ENCODE measurements around the gene MT1A. TPM values are rescaled to one million over a fixed set of nuclear protein-coding genes. Genes with fewer than 3 reads are reported as not detected.

The MT1A gene
- polyA plus RNA-seq, 1 donor = not detected

DNA sequence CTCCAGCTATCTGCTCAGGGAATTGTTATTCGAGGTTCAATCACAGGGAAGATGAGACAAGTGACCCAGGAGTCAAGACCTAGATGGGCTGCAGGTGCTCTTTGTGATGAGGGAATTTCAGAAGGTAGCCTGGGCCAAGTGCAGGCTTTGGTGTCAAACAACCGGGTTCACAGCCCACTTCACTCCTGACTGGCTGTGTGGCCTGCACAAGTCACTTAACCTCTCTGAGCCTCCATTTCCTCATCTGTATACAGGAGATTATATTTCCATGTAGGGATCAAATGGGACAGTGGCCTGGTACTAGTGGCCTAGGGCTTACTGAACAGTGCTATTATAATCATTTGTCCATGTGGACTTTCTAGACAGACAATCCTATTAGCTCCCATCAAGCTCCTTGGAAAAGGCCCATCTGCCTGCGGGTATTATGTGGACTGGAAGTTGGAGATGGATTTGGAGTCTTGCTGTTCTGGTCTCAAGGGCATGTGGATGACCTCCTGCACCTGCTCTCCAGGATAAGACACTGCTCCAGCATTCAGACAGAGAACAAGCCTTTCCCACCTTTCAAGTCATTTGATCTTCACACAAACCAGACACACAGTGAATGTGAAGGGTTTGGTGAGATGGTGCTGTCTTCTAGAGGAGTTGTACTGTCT lies 40.7 kb downstream of the MT1A start:
- DNase-seq (ENCODE audit: low read depth) = no peak

DNA sequence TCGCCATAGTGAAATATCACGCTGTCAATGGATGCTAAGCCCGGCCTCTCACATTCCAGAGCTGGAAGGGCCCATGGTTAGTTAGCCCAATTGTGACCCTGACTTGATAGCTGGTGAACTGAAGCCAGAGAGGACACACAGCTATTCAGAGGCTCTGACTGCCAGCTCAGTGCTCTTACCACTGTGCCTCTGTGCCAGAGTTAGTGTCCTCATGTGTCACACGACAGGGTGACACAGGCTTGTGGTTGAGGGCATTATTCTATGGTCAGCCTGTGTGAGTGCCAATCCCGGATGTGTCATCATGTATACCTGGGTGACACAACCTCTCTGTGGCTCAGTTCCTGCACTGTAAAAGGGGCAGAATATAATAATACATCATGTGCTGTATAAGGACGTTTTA lies 41.4 kb downstream of the MT1A start:
- no peak for DNase-seq (ENCODE audit: low read depth)

DNA sequence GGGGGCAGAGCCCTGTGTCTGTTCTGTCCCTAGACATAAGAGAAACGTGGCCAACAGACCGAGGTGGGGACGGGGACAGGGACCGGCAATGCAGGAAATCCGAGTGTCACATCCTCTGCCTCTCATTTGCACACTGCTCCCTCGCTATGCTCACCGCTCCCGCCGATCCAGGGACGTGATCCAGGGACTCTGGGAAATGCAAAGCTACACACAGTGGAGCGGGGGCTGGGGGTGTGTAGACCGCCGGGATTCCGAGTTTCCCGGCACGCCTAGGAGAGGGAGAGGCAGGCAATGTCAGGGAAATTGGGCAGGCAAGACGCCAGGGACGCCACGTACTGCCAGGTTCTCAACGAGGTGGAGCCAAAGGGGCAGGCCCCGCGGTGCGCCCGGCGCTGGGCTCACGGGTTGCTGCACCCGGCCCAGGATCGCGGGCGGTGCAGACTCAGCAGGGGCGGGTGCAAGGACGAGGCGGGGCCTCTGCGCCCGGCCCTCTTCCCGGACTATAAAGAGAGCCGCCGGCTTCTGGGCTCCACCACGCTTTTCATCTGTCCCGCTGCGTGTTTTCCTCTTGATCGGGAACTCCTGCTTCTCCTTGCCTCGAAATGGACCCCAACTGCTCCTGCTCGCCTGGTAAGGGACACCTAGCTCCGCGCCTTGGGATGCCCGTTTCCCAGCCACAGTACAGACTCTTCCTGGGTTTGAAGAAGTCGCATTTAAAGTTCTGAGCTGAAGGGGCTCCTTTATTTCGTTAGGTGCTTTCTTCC lies 43.7 kb downstream of the MT1A start, which contains the start of gene MT1X:
MT1X (plus strand) TSS at position 532 of the 764 bp plus-strand sequence; CDS start at position 603, 71 bp downstream.
- DNase-seq (ENCODE audit: low read depth) = peak; percentile 47

DNA sequence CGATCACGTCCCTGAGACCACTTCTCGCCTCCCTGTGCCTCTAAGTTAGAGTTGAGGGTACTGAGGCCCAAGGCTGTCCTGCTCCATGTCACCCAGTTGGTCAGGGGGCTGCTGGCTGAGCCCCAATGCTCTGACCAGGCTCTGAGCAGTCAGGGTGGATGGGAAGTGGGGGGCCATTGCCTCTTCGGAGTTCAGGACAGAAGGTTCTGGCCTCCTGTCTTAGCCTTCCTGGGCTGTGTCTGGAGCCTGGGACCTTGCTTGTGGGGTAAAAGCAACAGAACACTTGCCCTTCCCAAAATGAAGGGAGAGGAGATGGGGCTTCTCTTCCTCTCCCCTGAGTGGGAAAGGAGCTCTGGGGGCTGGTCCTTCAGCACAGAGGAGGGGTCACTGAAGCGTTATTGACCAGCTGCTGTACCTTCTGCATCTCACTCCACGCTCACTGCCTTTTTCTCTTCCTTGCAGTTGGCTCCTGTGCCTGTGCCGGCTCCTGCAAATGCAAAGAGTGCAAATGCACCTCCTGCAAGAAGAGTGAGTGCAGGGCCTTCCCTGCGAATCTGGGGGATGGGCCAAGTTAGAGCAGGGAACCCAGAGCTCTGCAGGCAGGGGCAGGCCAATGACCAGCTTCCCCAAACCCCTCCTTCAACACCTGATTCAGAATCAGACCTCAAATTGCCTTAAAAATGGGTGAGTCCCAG lies 44.4 kb downstream of the MT1A start:
- no peak for DNase-seq (ENCODE audit: low read depth)

DNA sequence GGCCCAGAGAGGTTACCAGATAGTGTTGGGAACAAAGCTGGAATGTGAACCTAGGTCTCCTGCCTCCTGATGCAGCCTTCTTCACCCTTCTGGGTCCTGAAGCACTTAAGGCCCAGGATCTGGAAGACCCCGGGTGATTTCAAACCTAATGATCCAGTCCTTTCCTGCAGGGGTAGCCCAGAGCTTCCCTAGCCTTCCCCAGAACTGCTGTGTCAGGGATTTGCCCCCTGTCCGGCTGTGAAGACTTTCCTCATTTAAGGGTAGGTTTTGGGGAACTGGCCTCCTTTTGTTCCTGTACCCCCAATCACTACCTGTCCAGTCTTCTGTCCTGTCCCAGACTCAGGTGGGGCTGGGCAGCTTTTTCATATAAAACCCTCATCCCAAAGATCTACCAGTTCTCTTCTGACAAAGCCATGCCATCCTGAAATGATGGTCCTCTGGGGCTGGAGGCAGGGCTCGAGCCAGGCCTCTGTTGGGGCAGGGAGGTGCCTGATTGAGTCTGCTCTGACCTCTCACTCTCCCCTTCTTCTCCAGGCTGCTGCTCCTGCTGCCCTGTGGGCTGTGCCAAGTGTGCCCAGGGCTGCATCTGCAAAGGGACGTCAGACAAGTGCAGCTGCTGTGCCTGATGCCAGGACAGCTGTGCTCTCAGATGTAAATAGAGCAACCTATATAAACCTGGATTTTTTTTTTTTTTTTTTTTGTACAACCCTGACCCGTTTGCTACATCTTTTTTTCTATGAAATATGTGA lies 45.1 kb downstream of the MT1A start:
- DNase-seq (ENCODE audit: low read depth) = no peak

DNA sequence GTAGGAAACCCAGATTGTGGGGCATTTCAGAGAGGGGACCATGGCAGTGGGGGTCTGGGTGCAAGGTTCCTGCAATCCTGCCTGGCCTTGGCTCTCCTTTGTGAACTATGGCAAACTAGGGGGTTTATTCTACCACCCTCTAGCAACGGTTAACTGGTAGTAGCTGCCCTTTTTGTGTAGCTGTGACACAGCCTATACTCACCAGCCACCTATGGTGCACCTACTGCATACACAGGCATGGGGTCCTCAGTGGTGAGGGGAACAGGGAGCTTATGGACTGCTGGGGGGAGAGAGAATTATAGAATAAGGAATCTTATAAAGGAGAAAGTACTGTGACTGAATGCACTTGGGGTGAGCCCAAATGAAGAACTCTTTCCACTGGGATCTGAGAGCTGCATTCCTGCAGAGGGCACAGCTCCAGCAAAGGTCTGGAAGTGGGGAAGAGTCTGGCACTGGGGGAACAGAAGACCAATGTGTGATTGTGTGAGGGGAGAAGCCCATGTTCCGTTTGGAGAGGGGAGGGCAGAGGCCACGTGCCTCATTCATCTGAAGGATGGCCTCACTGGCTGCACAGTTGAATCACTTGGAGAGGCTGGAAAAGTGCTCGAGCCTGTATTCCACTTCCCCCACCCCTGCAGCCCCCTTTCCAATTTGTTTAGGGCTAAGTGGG lies 45.9 kb downstream of the MT1A start:
- DNase-seq (ENCODE audit: low read depth) = no peak

DNA sequence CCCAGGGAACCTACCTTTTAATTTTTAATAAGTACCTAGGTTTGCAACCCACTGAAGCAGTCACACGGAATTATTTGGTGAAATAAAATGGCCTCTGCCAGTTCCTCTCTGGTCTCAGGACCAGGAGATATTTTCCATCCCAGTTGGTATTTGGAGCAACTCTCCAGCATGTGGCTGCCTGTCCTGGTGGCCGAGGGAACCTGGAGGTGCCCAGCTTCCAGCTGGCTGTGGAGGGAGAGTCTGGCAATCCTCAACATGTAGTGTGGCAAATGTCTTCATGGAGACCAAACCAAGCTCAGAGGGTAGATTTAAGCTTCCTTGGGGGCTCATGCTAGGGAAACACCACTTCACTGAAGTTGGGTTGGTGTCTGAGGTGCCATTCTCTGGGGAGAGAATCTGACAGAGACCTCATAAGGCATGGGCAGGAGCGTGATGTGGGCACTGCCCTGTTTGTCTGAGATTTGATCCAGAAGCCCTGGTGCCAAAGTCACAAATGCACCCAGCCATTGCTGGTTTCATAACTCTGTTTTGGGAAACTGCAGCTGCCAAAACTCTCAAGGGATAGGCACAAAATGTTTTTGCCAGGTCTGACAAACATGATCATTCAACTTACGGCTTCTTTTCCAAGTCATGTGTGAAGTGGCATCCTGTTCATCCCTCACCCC lies 46.6 kb downstream of the MT1A start:
- no peak for DNase-seq (ENCODE audit: low read depth)

DNA sequence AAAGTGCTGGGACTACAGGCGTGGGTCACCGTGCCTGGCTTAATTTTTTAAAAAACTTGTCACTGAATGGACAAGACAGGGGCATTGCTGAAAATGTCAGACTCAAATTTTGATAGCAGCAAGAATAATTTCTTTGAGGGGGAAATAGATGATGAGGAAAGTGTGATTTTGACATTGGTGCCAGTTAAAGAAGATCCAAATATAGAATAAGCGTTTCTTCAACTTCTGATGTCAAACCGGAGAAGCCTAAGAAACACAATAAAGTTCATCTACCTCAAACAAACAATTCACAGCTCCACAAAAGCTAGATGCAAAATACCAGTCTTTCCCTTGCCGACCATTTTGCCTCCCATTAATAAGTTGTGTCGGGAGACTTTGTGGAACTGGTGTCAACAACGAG lies 48.3 kb downstream of the MT1A start:
- no peak for DNase-seq (ENCODE audit: low read depth)

DNA sequence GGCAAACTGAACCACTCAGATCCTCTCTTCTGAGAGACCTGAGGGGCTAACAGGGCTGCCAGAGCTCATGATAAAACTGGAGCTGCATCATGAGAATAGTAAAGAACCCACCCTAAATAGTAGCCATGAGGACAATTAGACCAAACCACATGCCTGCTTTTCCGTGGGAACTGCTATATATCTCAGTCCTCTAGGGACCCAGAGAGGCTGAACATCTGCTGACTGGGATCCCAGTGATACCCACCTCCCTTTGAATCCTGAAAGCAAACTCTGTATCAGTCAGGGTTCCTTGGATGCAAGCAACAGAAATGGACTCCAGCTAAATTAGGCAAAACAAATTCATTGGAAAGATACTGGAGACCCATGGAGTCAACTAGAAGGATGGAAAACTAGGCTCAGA lies 50.3 kb downstream of the MT1A start:
- no peak for DNase-seq (ENCODE audit: low read depth)

DNA sequence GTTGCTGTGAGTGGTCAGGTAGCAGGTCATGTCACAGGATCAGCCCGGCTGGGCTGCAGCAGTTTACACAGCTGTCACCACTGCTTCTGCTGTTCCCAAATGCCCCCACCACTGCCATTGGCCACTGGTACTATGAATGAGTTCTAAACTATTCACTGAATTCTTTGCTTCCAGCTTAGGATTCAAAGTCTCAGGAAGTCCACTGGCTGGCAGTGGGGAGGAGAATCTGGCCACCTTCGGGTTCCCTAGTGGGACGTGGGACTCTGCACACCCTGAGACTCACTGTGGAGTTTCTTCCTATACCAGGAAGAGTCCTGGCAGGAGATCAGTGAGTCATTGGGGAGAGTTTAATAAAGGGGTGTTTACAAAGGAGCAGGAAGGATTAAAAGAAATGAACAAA lies 50.7 kb downstream of the MT1A start:
- no peak for DNase-seq (ENCODE audit: low read depth)

Other genes starting within 250 kb of the MT1A start
- 46.3 TPM for gene AMFR, start 213.1 kb upstream of the MT1A start, polyA plus RNA-seq (ENCODE audit: insufficient read length)
- 52.5 TPM for gene NUDT21, start 187.3 kb upstream of the MT1A start, polyA plus RNA-seq (ENCODE audit: insufficient read length)
- 36.5 TPM for gene OGFOD1, start 187.1 kb upstream of the MT1A start, polyA plus RNA-seq (ENCODE audit: insufficient read length)
- 47.5 TPM for gene BBS2, start 118.6 kb upstream of the MT1A start, polyA plus RNA-seq (ENCODE audit: insufficient read length)
- not detected for gene MT4, start 73.6 kb upstream of the MT1A start, polyA plus RNA-seq (ENCODE audit: insufficient read length)
- gene MT3, start 49.1 kb upstream of the MT1A start, polyA plus RNA-seq (ENCODE audit: insufficient read length) = 19.1 TPM
- gene MT2A, start 30.1 kb upstream of the MT1A start, polyA plus RNA-seq (ENCODE audit: insufficient read length) = 21.8 TPM
- gene MT1E, start 12.9 kb upstream of the MT1A start, polyA plus RNA-seq (ENCODE audit: insufficient read length) = 15.4 TPM
- gene MT1M, start 6.0 kb upstream of the MT1A start, polyA plus RNA-seq (ENCODE audit: insufficient read length) = 1.2 TPM
- not detected for gene MT1B, start 13.2 kb downstream of the MT1A start, polyA plus RNA-seq (ENCODE audit: insufficient read length)
- 1.6 TPM for gene MT1F, start 19.3 kb downstream of the MT1A start, polyA plus RNA-seq (ENCODE audit: insufficient read length)
- not detected for gene MT1G, start 29.4 kb downstream of the MT1A start, polyA plus RNA-seq (ENCODE audit: insufficient read length)
- gene MT1H, start 31.1 kb downstream of the MT1A start, polyA plus RNA-seq (ENCODE audit: insufficient read length) = not detected
- 10.3 TPM for gene MT1X, start 43.8 kb downstream of the MT1A start, polyA plus RNA-seq (ENCODE audit: insufficient read length)
- gene NUP93, start 91.5 kb downstream of the MT1A start, polyA plus RNA-seq (ENCODE audit: insufficient read length) = 42.0 TPM
- gene SLC12A3, start 226.5 kb downstream of the MT1A start, polyA plus RNA-seq (ENCODE audit: insufficient read length) = 0.11 TPM